ENCODE data around the gene MAP2K6.

DNA sequence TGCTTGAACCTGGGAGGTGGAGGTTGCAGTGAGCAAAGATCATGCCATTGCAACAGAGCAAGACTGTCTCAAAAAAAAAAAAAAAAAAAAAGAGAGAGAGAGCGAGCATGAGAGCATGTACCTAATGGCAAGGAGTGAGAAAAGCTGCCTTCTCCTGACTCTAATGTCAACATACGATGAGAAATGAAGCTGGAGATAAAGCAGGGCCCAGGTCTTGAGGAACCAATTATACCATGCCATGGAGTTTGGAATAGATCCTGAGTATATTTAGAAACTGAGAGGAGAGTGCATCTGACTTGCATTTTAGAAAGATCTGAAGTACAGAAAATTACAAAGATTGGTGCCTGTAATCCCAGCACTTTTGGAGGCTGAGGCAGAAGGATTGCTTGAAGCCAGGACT lies 3.8 kb upstream of the MAP2K6 start:
- TF ChIP-seq, protein P1, sequence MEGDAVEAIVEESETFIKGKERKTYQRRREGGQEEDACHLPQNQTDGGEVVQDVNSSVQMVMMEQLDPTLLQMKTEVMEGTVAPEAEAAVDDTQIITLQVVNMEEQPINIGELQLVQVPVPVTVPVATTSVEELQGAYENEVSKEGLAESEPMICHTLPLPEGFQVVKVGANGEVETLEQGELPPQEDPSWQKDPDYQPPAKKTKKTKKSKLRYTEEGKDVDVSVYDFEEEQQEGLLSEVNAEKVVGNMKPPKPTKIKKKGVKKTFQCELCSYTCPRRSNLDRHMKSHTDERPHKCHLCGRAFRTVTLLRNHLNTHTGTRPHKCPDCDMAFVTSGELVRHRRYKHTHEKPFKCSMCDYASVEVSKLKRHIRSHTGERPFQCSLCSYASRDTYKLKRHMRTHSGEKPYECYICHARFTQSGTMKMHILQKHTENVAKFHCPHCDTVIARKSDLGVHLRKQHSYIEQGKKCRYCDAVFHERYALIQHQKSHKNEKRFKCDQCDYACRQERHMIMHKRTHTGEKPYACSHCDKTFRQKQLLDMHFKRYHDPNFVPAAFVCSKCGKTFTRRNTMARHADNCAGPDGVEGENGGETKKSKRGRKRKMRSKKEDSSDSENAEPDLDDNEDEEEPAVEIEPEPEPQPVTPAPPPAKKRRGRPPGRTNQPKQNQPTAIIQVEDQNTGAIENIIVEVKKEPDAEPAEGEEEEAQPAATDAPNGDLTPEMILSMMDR (conservative IDR thresholded peaks at IDR 0.05; ENCODE audit: low read length): no peak
- no peak for TF ChIP-seq EZH2phosphoT487 (IDR thresholded peaks at IDR 0.05; ENCODE audit: borderline replicate concordance, low read depth, low read length)

Data from OCI-LY7 (cell line).